Measurements from ENCODE around the gene SLC7A5.

GRCh38 chr16:87795336-87795735, 74.0 kb downstream of the SLC7A5 start:
- no peak for TF ChIP-seq POLR2A (IDR thresholded peaks at IDR 0.05)
- TF ChIP-seq CTCF (IDR thresholded peaks at IDR 0.05): no peak
- TF ChIP-seq EP300 (IDR thresholded peaks at IDR 0.05): no peak
